GM18505 (cell line): Measurements from ENCODE around the gene ANKRD40CL.
"Not testable (repeated sequence)": the region's sequence is repeated elsewhere in the genome, so short reads cannot be mapped to it uniquely, and the experiment has no call there.

Experiments used
- ATAC-seq: cut with Tn5 transposase; IDR thresholded peaks from one replicate; pipeline ENCODE4 v1.9.1; 2021; ENCODE audit not compliant: unreplicated experiment
- POLR2A ChIP-seq: IDR thresholded peaks from 4 replicates; pipeline ENCODE4 v1.6.1; 2011; ENCODE audit warnings: borderline replicate concordance; ENCODE audit not compliant: insufficient read depth, insufficient read length; ENCODE audit errors: extremely low read depth

The ANKRD40CL gene

DNA sequence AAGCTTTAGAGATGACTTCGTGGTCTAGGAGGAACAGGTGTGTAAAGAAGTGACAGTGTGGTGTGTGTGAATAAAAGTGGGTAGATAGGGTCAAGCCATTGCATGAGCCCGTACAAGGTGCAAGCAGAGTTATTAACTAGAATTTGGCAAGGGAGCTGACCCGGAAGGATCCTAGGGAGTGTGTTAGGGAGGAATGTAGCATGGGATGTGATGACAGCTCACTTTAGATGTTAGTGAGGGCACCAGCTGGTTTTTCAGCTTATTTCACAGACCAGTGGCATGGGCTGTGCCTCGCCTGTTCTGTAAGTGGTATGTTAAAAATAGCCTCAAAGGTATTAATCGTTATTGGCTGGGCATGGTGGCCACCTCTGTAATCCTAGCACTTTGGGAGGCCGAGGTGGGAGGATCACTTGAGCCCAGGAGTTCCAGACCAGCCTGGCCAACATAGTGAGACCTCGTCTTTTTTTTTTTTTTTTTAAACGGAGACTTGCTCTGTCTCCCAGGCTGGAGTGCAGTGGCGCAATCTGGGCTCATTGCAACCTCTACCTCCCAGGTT lies 8.3 kb downstream of the ANKRD40CL start:
- no peak for TF ChIP-seq POLR2A
- ATAC-seq, result no peak

DNA sequence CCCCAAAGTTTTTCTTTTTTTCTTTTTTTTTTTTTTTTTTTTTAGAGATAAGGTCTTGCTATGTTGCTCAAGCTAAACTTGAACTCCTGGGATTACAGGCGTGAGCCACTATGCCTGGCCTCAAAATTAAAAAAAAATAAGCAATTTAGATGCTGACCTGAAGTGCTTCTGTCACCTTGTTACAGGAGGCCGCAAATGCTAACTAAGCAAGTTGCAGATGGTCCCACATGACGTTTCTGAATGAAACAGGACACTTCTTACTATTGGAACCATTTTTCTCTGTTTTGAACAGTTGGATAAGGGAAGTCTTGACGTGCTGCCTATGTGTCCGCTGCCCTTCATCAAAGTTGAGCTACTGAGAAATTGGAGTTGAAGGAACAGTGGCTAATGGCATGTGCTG lies 8.8 kb downstream of the ANKRD40CL start:
- no peak for TF ChIP-seq POLR2A
- ATAC-seq, result no peak

DNA sequence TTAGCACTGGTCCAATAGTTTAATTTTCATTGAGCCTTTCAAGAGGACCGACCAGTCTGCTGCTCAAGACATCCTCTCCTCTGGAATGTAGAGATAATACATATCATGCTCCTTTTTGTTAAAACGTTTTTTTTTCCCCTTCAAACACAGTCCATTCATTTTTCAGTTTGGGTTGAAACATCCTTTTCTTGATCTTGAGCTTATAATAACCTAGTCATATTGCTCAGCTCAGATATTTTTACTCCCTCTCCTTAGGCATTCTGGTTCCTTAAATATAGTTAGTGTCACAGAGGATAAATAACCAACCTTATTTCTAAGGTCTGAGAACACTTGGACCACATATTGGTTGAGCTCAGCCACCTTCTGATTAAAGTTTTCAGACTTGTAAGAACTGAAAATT lies 12.8 kb downstream of the ANKRD40CL start:
- no peak for ATAC-seq
- TF ChIP-seq POLR2A, result no peak

DNA sequence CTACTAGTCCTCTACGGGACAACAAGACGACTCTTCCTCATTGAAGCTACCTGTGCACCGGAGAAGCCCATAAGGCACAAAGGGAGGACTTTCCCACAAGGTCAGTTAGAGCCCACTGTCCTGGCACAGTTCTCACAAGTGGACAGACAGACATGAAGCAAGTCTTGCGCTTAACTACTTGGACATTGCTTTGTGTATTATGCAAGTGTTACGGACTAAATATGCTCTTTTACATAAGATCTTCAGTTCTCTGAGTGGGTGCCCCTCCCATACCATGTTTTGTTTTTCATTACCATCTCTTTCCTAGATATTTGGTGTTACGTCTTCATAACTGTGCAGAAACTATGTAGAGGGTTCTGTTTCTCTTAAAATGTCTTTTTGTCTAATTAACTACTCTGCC lies 18.1 kb downstream of the ANKRD40CL start:
- no peak for TF ChIP-seq POLR2A
- ATAC-seq, result no peak

DNA sequence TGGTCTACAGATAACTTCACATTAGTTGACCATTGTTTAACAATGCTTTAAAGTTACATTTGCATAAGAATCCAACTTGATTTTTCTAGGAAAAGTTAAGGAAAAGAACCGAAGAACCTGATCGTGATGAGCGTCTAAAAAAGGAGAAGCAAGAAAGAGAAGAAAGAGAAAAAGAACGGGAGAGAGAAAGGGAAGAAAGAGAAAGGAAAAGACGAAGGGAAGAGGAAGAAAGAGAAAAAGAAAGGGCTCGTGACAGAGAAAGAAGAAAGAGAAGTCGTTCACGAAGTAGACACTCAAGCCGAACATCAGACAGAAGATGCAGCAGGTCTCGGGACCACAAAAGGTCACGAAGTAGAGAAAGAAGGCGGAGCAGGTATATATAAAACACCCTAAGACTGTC lies 21.7 kb downstream of the ANKRD40CL start:
- TF ChIP-seq POLR2A, result no peak
- ATAC-seq, result no peak

DNA sequence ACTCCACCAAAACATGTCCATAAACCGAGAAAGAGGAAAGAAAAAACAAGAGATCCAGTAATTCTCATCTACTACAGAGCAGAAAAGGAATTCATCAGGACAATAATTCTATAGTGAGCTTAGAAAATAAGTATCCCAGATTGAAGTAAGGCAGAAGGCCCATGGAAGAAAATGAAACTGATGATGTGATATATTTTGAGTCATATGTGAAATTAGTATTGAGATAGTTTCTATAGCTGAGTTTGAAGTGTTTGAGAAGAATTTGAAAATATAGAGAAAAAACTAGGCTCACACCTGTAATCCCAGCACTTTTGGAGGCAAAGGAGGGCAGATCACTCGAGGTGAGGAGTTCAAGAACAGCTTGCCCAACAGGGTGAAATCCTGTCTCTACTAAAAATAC lies 28.2 kb downstream of the ANKRD40CL start:
- ATAC-seq, result no peak
- no peak for TF ChIP-seq POLR2A

DNA sequence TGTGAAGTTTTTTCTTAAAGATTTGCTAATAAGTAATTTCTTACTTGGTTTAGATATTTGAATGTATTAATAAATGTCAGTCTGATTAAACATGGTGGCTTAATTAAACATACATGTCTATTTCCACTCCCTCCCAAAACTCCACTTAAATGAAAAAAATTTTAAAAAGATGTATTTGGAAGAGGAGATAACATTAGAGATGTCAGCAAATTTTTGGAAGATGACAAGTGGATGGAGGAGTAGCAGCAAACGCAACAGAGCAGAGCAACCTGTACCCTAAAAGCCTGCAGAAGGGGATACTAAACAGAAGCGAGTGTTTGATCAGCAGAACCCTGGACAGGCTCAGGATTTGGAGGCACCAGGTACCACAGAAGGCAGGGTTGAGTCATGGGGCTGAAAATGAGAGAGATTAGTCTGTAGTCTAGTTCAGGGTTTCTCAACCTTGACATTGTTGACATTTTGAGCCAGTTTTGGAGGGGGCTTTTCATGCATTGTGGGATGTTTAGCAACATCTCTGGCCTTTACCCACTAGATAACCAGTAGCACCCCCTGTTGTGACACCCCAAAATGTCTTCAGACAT lies 30.1 kb downstream of the ANKRD40CL start:
- ATAC-seq, result no peak
- no peak for TF ChIP-seq POLR2A

DNA sequence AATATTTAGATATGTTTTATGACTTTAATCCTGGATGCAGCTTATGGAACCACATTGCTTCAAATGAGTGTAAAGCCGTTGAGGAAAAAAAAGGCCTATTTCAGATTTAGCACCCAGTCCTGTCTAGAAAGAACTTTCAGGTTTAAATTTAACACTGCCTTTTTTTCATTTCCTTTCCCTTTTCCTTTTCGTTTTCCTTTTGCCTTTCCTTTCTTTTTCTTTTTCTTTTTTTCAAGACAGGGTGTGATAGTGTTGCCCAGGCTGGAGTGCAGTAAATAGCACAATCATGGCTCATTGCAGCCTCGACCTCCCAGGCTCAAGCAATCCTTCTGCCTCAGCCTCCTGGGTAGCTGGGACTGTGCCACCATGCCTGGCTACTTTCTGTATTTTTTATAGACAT lies 32.0 kb downstream of the ANKRD40CL start:
- no peak for ATAC-seq
- TF ChIP-seq POLR2A, result no peak

DNA sequence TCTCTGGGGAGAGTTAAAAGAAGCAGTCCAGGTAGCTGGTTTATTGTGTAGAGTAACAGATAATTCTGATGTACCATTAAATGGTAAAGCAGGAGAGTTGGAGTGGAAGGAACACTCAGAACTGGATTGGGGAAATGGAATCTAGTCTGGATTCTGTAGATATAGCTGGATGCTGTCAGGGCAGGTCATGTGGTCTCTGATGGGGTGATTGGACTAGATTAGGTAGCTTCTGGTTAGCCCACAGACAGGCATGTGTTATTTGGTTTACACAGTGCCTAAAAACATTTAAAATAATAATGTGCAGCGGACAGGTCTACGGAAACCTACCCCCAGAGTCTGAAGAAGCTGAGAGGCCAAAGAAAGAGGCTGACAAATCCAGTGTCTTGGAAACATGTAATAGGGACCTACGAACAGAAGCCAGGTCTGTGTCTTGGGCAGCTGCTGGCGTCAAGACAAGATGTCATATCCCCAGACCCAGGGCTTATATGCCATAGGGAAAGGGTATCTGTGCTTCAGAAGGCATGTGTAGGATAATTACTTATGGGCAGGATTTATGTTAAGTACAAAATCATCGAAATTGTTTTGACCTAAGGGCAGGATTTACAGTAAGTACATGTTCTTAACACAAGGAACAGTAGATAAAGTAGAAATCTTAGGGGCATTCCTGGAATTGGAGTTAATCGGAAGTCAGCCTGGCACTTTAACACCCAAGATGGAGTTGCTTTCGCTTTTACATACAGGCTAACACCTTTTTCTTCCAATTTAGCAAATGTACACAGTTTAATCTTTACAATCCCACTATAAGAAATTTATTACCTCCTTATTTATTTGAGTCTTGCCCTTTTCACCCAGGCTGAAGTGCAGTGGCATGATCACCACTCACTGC lies 35.5 kb downstream of the ANKRD40CL start:
- ATAC-seq, result no peak
- TF ChIP-seq POLR2A, result no peak

DNA sequence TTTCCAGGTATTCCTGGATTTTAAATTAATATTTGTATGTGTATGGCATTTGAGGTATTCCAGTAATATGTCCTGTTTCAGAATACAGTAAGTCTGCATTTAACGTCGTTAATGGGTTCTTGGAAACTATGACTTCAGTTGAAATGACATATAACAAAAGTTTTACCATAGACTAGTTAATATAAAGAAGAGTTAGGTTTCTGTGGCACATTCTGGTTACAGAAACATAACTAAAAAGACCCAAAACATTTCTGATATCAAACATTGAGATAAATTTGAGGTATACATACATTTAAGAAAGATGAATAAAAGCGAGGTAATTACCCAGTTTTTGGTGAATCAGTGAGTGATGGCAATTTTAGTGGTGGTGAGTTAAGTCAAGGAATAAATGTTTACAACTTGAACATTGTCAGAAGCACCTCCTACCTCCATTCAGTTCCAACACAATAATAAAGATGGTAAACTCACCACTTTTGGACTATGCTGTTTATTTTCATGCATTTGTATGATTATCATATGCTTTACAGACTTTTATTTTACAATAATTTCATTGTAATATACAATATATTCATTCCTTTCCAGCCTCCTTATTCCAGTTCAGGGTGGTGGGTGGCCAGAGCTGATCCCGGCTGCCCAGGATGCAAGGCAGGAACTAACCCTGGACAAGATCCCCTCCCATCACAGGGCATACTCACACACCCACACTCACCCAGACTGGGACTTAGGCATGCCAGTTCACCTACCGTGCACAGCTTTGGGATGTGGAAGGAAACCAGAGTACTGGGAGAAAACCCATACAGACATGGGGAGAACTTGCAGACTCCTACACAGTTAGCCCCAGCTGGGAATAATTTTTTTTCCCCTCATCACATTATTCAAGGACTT lies 38.2 kb downstream of the ANKRD40CL start:
- no peak for ATAC-seq
- no peak for TF ChIP-seq POLR2A

DNA sequence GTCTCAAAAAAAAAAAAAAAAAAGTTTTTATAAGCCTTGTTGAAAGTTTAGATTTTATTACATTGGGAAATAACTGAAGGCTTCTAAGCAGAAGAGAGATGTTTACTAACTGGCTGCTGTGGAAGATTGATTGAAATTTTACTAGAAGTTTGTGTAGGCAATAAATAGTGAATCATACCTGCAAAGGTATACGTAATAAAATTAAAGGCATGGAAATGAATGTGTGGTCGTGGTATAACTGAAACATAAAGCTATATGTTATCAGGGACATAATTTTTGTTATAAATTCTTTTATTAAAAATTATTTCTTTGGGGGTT lies 39.2 kb downstream of the ANKRD40CL start:
- no peak for ATAC-seq
- no peak for TF ChIP-seq POLR2A

DNA sequence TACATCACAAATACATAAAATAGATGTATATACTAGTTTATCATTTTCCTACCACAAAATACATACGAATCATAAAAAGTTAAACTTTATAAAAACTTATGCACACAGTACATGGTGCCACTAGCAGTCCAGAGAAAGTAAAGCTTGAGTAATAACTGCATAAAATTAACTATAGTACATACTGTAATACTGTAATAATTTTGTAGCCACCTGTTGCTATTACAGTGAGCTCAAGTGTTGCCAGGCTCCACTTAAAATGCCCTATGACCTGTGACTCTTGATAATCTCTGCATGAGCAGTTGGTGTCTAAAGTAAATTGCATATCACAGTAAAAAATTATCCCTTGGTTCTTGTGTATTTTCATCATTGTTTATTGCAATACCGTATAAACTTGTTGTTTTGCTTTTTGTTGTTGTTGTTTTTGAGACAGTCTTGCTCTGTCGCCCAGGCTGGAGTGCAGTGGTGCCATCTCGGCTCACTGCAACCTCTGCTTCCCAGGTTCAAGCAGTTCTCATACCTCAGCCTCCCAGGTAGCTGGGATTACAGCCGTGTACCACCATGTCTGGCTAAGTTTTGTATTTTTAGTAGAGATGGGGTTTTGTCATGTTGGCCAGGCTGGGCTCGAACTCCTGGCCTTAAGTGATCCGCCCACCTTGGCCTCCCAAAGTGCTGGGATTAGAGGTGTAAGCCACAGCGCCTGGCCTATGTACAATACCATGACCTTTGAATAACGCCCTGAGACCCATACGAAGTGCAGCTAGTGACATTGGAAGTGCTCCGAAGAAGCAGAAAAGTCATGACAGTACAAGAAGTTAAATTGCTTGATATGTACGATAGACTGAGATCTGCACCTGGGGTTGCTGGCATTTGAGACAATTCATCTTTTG lies 41.3 kb downstream of the ANKRD40CL start:
- no peak for TF ChIP-seq POLR2A
- ATAC-seq, result no peak

DNA sequence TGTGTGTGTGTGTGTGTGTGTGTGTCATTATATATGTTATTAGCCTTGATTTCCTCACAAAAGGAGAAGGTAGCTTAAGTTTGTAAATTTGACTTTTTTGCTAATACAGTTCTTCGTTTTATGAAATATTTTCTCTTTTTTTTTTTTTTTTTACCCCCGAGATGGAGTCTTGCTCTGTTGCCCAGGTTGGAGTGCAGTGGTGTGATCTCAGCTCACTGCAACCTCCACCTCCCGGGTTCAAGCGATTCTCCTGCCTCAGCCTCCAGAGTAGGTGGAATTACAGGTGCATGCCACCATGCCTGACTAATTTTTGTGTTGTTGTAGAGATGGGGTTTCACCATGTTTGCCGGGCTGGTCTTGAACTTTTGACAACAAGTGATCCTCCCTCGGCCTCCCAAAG lies 42.7 kb downstream of the ANKRD40CL start:
- ATAC-seq, result not testable (repeated sequence)
